GM21529 (cell line): Measurements from ENCODE around the gene SH3BP2.
A peak's percentile ranks its signal among the peaks of the same experiment; 100 is the strongest.

Experiments
- ATAC-seq: cut with Tn5 transposase; IDR thresholded peaks from one replicate; pipeline ENCODE4 v1.9.1; 2021; ENCODE audit not compliant: unreplicated experiment

Gene SH3BP2

DNA sequence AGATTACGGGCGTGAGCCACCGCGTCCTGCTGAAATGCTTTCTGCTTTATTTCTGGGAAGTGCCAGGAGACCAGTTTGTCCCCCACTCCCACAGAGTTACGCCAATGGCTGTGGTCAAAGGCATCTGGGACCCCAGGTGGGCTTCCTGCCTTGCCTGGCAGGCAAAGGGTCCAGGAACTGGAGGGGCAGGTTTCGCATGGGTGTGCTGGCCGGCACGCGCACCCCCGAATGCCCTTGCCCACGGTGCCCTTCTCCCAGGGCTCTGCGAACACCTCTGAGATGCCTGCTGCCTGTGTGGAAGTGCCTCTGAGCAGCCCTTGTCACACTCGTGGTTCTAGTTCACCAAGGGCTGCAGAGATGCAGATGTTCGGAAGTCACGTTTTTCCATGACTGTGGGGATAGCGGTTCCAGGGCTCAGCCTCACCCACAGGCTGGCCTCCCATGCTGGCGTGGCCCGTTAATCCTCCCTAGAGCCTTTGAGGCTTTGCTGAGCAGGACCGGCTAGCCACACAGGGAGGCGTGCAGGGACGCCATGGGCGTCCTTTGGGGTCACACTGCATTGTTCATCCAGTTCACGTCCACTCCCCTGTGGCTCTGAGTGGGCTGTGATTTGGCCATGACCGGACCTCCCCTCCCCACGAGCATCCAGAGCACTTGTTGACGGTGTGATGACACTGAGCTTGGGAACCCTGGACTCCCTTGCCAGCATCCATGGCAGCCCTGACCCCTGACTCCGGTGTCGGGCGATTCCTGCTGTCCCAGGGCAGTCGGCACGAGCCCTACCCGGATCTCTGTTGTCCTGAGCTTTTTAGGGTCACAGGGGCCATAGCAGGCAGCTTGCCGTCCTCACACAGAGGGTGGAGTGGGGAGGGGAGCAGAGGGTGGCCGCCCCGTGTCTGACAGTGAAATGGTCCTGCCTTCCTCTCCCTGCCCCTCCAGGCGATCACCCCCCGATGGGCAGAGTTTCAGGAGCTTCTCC is 38.0 kb downstream of the SH3BP2 start:
- no peak for ATAC-seq

DNA sequence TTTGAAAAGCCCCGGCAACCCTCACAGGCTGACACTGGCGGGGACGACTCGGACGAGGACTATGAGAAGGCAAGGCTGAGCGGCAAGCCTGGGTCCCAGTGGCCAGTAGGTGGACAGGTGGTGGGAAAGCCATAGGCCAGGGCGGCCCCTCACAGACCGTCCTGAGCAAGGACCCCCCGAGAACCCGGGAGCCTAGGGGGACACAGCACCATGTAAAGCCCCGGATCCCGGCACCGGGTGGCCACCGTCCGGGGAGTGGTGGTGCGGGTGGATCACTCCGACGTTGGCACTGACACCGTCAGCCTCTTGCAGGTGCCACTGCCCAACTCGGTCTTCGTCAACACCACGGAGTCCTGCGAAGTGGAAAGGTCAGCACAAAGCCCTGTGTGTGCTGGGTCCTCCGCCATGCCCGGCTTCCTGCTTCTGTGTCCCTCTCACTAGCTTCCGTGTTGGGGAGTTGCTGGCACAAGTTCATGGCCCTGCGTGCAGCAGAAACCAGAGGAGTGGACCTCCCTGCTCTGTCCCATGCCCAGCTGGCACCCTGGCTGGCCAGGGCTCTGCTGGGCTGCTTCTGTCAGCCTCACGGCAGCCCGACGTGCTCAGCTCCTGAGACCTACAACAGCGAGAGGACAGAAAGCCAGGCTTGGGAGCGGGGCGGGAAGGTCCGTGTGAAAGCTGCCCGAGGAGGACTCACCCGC is 38.9 kb downstream of the SH3BP2 start:
- ATAC-seq: no peak

DNA sequence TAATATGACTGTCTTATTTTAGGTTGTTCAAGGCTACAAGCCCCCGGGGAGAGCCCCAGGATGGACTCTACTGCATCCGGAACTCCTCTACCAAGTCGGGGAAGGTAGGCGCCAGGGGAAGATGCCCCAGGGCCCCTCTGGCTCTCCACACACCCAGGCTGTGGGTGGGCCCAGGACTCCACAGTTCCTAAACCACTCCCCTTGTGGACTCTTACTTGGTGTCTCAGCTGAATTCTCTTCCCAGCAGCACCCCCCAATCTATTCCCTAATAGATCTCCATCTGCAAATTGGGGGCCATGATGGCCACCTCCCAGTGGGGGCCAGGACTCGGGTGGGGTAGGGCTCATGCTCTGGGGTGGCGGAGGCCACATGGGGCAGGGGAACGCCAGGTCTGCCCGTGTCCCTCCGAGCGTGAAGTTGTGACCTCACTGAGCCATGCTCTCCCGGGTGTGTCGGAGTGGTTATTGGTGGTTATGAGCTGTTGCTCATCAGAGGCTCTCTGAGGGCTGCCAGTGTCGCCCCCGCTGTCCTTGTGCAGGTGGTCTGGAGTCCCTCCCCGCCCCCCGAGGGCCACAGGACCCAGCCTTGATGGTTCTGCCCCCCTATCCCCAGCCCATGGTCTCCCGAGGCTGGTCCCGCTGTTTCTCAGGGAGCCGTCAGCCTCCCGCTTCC is 39.6 kb downstream of the SH3BP2 start:
- peak; percentile 78 for ATAC-seq

DNA sequence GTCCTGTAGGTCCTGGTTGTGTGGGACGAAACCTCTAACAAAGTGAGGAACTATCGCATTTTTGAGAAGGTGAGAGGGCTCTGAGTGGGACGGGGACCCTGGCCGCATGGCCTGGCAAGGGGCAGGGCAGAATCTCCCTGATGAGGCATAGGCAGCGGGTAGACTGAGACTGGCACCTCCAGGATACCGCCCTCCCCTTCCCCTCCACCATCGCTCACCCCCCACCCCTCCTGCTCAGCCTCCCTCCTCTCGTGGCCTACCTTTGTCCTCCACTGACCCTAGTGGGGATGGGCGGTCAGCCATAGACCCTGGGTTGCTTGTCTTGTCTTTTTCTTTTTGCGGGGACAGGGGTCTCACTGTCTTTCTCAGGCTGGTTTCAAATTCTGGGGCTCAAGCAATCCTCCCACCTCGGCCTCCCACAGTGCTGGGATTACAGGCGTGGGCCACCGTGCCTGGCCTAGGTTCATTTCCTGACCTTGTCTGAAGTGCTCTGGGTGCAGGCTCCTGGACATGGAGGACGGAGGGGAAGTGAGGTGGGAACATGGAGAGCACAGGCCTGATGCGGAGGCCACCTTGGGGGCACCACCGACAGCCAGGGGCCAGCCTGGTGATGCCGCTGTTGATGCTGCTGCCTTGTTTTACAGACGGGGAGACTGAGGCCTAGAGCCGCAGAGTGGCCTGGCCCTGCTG is 40.2 kb downstream of the SH3BP2 start:
- ATAC-seq: no peak

DNA sequence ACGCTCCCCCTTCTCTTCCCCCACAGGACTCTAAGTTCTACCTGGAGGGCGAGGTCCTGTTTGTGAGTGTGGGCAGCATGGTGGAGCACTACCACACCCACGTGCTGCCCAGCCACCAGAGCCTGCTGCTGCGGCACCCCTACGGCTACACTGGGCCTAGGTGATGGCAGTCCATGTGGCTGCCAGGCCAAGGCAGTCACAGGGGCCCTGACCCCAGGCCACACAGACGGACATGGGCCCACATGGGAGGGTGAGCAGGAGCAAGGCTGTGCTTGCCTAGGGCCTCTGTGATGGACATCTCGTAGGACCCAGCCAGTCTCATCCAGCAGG is 40.8 kb downstream of the SH3BP2 start:
- no peak for ATAC-seq

DNA sequence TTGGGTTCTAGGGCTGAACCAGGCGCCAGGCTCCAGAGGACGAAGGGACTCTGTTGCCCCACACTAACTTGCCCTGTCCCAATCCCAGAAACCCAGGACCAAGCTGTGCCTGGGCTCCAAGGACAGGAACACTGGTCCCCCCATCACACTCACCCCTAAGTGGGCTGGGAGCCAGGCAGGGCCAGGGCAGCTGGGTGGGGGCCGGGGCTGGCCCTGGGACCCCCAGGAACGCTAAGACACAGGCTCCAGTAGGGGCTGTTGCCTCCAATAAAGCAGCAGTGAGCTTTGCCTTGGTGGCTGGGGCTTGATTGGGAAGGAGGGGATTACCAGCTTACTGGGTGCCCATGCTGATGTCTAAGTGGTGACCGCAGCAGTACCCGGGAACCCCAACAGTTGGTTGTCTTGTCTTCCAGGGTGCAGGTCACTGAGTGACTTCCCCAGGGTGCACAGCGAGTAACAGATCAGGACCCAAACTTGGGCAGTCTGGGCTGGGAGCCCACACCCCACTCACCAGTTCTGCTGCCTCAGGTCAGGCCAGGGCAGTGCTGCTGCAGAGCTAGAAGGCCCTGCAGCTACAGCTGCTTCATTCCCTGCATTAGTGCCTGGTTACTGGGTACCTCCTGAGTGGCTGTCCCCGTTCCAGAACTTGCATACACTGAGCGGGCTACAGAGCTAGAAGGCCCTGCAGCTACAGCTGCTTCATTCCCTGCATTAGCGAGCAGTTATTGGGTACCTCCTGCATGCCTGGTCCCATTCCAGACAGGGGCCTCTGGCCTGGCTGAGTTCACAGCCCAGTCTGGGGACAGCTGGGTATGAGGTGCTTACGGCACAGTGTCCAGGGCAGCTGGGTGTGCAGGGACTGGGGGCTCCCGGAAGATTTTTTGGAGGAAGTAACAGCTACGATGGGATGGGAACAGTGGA is 41.4 kb downstream of the SH3BP2 start:
- ATAC-seq: no peak

DNA sequence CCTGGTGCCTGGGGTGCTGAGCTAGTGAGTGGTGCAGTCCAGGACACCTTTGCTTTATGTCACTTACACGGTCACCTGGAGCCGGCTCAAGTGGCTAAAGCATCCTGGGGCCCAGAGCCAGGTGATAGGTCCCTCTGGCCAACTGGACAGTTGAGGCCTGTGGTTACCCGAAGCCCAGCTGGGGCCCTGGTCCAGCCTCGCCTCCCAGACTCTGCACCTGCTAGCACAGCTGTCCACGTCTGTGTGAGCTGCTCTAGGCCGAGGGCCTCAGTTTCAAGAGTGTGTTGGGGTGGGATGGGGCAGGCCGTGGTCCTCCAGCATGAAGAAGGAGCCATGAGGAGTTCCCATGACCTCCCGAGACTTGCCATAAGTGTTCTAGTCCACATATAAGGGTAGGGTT is 43.1 kb downstream of the SH3BP2 start:
- ATAC-seq: no peak

DNA sequence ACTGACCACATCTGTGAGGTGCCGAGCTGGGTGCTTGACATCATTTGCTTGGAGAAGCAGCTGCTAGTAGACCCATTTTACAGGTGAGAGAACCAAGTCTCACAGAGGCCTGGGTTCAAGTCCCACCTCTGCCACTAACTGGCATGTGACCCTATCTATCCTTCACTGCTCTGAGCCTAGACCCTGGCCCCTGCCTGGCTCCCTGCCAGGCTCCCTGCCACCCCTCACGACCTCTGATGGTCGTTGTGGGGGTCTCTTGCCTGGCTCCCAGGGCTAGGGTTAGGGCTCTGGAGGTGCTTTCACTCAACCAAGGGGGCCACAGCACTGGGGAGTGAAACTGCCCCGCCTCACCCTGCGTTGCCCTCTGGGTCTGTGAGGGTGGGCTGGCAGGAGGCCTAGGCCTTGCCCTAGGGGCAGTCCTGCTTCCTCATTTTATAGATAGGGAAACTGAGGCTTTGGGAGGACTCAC is 43.5 kb downstream of the SH3BP2 start:
- ATAC-seq: no peak

DNA sequence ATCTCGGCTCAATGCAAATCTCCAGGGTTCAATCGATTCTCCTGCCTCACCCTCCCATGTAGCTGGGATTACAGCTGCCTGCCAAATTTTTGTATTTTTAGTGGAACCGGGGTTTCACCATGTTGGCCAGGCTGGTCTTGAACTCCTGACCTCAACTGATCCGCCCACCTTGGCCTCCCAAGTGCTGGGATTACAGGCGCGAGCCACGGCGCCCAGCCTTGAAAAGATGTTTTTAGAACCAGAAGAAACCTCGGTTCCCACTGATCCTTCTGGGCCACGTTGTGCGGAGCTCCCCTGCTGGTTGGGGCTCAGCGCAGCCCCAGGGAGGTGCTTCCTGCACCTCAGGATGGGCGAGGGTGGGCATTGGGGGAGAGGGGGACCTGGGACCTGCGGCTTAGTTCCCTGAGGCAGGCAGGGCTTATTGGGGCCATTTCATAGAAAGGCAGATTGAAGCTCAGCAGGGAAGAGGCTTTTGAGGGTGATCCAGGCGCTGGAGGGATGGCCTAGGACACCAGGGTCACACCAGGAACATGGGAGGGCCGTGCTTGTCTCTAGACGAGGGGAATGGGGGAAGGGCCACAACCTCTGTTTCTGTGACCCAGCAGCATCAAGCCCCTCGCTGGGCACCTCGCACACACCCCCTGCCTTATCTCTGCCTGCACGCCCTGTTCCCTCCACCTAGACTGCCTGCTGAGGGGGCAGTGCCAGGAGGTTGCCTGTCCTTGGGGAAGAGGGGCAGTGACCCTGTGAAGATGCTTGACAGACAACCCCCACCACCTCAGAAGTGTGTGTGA is 44.4 kb downstream of the SH3BP2 start:
- ATAC-seq: no peak

DNA sequence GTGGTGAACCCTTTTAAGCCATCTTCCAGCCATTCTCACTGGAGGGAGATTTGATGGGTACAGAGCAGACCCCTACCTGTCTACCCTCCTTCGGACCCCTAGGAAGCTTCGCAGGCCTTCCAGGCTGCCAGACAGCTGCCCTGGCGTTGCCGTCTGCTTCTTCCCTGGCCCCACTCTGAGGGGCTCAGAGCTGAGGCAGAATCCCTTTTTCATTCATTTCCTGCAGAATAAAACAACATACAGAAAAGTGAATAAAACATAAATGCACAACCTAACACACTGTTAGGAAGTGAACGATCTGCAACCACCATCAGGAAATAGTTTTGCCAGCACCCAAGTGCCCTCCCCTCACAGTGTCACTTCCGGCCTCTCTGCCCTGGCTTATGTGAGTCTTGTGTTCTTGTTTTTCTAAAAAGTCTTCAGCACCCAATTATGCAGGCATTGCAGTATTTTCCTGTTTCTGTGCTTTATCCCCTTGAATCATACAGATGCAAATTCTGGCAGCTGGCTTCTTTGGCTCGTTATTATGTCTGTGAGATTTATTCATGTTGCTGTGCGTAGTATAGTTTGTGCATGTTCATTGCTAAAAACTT is 45.1 kb downstream of the SH3BP2 start:
- no peak for ATAC-seq

DNA sequence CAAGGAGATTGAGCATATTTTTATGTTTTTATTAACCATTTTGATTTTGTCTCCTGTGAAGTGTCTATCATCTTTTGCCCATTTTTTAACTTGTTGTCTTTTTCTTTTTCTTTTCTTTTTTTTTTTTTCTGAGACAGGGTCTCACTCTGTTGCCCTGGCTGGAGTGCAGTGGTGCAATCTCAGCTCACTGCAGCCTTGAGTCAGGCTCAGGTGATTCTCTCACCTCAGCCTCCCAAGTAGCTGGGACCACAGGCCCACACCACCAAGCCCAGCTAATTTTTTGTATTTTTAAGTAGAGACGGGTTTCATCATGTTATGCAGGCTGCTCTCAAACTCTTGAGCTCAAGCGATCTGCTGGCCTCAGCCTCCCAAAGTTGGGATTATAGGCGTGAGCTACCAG is 46.2 kb downstream of the SH3BP2 start:
- no peak for ATAC-seq

DNA sequence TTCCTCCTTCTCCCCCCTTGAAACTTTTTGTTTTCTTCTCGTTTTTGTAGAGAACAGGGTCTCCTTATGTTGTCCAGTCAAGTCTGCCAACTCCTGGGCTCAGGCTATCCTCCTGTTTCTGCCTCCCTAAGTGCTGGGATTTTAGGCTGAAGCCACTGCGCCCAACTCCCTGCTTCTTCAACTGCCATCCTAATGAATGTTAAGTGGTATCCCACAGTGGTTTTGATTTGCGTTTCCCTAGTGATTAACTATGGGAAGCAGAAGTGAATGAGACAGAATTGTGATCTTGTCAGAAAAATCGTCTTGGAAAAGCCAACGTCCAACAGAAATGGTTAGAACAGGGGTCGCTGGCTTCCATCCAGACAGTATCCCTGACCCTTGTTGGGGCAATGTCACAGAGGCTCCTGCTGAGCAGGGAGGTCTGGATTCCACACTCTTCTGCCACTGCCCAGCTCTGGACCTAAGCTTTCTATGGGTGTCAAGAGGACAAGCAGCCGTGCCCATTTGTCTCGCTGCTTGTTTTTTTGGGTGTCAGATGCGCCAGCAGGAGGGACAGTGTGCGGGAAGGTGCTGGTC is 49.9 kb downstream of the SH3BP2 start:
- ATAC-seq: no peak

DNA sequence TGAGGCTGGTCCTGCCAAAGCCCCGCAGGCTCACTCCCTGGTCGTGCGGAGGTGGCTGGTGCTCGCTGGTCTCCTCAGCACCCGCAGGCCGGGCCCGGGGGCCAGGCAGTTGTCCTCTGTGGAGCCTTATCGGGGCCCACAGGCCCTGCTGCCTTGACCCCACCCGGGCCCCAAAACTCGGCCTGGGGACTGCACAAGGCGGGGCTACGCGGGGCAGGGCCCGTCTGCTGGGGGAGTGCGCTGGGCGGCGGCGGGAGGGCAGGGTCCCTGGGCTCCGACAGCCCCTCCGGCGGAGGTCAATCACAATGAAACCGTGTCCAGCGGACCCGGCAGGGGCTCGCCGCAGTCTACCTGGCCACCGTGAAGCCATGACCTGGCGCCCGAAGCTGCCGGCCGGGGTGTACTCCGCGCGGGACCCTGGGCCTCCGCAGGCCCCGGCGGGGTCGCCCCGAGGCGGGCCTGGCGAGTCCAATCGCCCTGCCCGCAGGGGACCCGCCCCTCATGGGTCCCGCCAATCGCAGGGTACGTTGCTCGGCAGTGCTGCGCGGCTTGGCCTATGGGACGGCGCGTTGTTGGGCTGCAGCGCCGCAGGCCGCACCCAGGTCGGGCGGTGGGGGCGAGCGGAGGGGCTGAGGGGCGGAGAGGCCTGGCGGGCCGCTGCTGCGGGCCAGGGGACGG is 50.5 kb downstream of the SH3BP2 start, which contains the start of gene ADD1:
TSS of gene ADD1 (plus strand) at position 582 of the 678 bp plus-strand sequence. CDS start 32,072 bp downstream, outside the sequence.
- ATAC-seq: peak; percentile 77

DNA sequence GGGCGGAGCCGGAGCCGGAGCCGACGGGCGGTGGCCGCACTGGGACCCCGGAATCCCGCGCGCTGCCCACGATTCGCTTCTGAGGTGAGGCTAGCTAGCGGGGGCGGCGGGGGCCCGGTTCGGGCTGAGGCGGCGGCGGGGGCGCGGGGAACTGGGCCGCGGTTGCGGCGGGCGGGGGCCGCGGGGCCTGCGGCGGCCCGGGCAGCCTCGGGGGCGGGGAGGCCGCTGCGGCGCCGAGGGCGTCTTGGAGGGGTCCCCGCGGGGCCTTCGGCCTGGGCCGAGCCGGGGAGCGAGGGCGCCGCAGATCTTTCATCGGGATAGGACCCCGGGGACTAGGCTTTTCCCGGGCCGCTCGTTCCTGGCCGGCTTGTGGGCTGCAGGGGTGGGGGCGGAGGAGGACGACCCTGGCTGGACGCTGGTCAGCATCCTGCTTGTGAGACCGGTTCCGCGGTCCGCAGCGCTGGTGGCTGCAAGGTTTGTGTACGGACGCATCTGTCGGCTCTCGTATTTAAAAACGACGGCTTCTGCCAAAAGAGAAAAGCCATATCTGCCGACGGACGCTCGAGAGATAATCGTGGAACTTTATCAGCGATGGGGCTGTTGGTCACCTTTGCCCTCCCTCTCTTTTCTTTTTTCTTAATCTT is 51.2 kb downstream of the SH3BP2 start:
- peak; percentile 16 for ATAC-seq

DNA sequence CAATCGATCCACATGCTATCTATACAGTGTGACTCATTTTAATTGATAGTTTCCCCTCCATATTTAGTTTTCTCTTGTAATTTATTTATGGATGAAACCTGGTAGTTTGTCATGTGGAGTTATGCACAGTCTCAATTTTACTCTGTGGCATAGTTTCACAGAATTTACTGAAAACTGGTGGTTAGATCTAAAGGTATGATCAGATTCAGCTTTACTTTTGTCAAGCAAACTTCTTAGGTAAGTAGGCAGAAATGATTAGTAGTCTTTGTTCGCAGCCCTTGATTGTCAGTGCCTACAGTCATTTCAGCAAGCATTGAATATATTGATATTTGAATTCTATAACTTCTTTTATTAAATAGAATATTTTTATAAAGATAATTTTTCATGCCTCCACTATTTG is 53.3 kb downstream of the SH3BP2 start:
- ATAC-seq: no peak

DNA sequence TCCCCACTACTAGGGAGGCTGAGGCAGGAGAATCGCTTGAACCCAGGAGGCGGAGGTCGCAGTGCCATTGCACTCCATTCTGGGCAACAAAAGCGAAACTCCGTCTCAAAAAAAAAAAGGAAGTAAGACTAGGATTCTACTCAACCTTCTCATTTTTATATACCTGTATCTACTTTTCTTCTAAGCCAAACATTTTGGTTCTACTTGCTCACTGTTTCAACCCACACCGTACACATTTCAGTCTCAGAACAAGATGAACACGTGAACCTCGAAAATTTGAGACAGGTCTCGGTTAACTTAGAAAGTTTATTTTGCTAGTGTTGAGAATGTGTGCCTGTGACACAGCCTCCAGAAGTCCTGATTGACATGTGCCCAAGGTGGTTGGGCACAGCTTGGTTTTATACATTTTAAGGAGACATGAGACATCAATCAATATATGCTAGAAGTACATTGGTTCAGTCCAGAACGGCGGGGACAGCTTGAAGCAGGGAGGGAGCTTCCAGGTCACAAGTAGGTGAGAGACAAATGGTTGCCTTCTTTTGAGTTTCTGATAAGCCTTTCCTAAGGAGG is 54.5 kb downstream of the SH3BP2 start:
- ATAC-seq: no peak

DNA sequence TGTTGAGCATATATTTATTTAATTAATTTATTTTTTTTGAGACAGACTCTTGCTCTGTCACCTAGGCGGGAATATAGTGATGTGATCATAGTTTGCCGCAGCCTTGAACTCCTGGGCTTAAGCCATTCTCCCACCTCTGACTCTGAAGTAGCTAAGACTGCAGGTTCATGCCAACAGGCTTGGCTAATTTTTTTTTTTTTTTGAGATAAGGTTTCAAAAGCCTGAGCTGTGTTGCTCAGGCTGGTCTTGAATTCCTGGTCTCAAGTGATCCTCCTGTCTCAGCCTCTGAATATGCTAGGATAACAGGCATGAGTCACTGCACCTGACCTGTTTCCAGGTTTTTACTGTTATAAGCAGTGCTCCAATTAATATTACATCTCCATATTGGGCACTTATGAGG is 55.6 kb downstream of the SH3BP2 start:
- ATAC-seq: no peak
